GM12873 (cell line): ENCODE results near the gene RPRD2.

ENCODE experiments used
- CTCF ChIP-seq: IDR thresholded peaks from 2 replicates; pipeline ENCODE4 v1.5.1; 2012; ENCODE audit warnings: low read depth, mild to moderate bottlenecking, moderate library complexity, low read length, control low read depth; ENCODE audit not compliant: insufficient read depth; ENCODE audit errors: missing control alignments

RPRD2 gene

DNA sequence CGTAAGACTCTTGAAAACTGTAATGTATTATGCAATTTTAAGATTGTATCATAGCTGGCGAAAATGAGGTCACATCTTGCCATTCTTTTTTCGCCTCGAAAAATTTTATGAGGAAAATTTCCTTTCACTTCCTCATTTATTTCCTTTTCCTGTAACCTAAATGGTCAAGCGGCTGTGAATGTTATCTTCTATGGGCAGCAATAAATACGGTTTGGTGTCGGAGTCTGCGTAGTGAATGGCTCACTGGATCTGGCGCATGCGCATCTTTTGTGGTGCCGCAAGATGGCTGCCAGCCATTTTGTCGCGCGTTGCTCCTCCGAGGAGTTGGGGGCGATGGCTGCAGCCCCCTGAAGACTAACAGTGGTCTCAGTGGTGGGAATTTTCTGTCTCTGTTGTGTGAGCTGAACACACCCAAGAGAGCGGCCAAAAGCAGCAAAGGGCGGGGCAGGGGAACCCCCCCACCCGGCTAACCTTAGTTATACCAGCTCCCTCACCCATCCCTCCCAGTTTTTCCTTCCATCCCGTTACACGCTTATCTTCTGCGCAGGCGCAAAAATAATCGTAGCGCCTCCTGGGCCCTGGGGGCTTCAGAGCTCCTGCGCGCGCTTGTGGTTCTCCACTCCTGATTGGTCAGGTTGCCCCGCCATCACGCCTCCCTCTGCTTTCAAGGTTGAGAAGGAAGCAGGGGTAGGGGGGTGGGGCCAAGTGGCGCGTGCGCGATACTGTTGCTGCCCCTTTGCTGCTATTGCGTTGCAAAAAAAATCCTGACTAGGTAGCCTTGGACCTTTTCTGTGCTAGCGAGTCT, at the start of gene RPRD2:
RPRD2 (plus strand) TSS at position 722 of the 805 bp plus-strand sequence. CDS start 568 bp downstream, outside the sequence.
- TF ChIP-seq CTCF, result peak; percentile 5

DNA sequence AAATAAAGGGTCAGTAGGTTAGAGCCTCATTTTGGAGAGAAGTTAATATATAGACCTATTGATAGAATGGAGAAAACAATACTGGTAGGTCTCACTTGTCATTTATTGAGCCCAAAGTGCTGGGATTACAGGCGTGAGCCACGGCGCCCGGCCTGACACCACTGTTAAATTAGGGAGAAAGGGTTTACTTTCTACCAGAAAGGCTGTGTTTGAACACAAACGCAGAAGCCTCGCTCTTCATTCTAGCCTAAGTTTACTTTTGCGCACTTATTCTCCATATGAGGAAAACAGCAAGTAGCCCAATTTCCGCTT, 43.3 kb upstream of the RPRD2 start:
- no peak for TF ChIP-seq CTCF

DNA sequence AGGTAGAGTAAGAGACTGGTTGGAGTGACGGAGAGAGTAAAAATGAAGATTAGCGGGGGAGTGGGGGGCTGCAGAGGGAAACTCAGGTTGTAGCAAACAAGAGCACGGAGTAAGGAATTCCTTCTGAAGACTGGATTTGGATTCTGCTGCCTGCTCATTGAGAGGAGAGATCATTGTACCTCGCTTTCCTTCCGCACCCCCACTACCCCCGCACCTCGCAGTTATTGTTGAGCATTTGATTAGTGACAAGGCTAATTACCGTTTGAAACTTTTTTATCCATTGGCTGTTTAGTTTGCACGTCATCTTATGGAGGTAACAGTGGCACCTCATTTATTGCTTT, 42.2 kb upstream of the RPRD2 start:
- TF ChIP-seq CTCF, result no peak

DNA sequence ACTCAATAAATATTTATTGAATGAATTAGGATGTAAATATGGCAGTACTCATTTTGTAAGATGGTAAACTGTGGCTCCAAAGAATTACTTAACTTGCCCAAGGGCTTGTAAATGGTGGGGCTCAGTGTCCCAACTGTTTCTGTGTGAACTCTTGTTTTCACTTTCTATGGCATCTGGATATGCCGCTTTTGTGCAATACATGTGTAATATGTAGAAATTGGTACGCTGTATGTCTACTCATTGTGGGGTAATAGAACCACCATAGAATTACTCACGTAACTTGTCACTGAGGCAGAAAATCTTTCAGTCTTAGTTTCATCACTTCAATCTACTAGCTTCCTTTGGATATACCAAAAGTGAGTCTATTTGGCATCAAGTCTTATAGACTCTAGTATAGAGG, 41.6 kb upstream of the RPRD2 start:
- no peak for TF ChIP-seq CTCF

- TF ChIP-seq CTCF, result no peak
Measured at GRCh38 chr1:150332651-150333290, 31.2 kb upstream of the RPRD2 start.

DNA sequence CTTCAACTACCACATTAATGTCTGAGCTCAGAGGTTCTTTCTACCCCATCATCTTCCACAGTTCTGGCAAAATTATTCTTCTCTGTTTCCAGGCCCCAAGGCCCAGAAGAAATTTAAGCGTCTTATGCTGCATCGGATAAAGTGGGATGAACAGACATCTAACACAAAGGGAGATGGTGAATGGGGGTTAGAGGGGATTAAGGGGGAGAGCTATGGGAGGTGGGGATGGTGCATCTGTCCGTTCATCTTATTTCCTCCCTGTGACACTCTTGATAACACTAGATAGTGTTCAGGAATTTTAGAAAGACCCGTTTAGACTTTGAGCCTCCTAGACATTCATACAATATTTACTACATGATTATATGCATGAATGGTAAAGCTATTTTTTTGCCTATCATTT, 17.6 kb upstream of the RPRD2 start:
- no peak for TF ChIP-seq CTCF

DNA sequence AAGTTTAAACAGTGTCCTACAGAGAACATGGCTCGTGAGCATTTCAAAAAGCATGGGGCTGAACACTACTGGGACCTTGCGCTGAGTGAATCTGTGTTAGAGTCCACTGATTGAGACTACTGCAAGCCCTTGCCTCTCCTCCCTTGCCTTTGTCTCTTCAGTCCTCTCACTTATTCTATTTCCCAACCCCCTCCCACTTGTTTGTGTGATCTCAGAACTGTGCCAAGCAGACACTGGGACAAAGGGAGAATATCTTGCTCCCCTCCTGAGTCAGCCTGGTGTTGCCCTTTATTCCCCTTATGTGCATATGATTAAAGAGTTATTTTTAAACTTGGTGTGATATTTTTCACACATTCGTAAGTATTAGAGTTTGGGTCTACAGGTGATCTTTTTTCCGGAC, 11.1 kb upstream of the RPRD2 start:
- TF ChIP-seq CTCF, result no peak
